CD4-positive, alpha-beta memory T cell (primary cell): Measurements from ENCODE around the gene C11orf54. TPM values are rescaled to one million over a fixed set of nuclear protein-coding genes. Genes with fewer than 3 reads are reported as not detected.
"Not testable (repeated sequence)": the region's sequence is repeated elsewhere in the genome, so short reads cannot be mapped to it uniquely, and the experiment has no call there.

Source experiments
- CTCF ChIA-PET: fragments of 350-600 bp; sonication (Branson Sonifier 250); formaldehyde crosslinking; loops from one replicate; lab custom pipeline; 2021; ENCODE audit warnings: inconsistent platforms; ENCODE audit not compliant: partially characterized antibody; lab: Charles Lee
- POLR2A ChIA-PET: fragments of 350-600 bp; sonication (Branson Sonifier 250); formaldehyde crosslinking; loops from one replicate; lab custom pipeline; 2021; ENCODE audit not compliant: partially characterized antibody; lab: Charles Lee
- DNase-seq, 5 donors: peaks; one replicate each; pipeline versions ENCODE4 v3.0.0 to v3.0.0-alpha.2; 2020 to 2022; ENCODE audit warnings: mixed read lengths in 1 of 5
- H3K27ac ChIP-seq: one replicate; pipeline ENCODE4 v1.7.0; 2013; ENCODE audit warnings: low read depth, low read length
- H3K27me3 ChIP-seq: 2 replicates; pipeline ENCODE4 v1.7.0; 2013; ENCODE audit warnings: mild to moderate bottlenecking, low read length, moderate library complexity; ENCODE audit not compliant: insufficient read depth
- H3K36me3 ChIP-seq: 2 replicates; pipeline ENCODE4 v1.7.0; 2013; ENCODE audit warnings: mild to moderate bottlenecking, low read length, moderate library complexity; ENCODE audit not compliant: insufficient read depth
- H3K4me1 ChIP-seq: 2 replicates; pipeline ENCODE4 v1.7.0; 2013; ENCODE audit warnings: mild to moderate bottlenecking, low read length, moderate library complexity; ENCODE audit not compliant: insufficient read depth
- H3K4me3 ChIP-seq, 2 donors: one replicate each; pipeline ENCODE4 v1.7.0; 2013; ENCODE audit warnings: low read length in 2 of 2, mild to moderate bottlenecking in 1 of 2
- H3K9me3 ChIP-seq, 2 donors: one replicate each; pipeline ENCODE4 v1.7.0; 2013; ENCODE audit warnings: low read length in 2 of 2, control low read depth in 1 of 2; ENCODE audit not compliant: control insufficient read depth in 1 of 2
- H3K27ac Mint-ChIP-seq, 7 donors: one replicate each; pipeline ENCODE4 v1.8.0; 2020 to 2021; ENCODE audit warnings: mixed read lengths in 7 of 7, mild to moderate bottlenecking in 6 of 7, inconsistent platforms in 3 of 7, moderate library complexity in 3 of 7
- H3K27me3 Mint-ChIP-seq, 2 donors: one replicate each; pipeline ENCODE4 v1.8.0; 2020 to 2021; ENCODE audit warnings: mixed read lengths in 2 of 2
- H3K36me3 Mint-ChIP-seq, 2 donors: one replicate each; pipeline ENCODE4 v1.8.0; 2020 to 2021; ENCODE audit warnings: mixed read lengths in 2 of 2, inconsistent platforms in 1 of 2, mild to moderate bottlenecking in 1 of 2
- H3K4me1 Mint-ChIP-seq, 4 donors: one replicate each; pipeline ENCODE4 v1.8.0; 2020 to 2021; ENCODE audit warnings: mixed read lengths in 4 of 4, mild to moderate bottlenecking in 1 of 4
- H3K4me3 Mint-ChIP-seq, 8 donors: one replicate each; pipeline ENCODE4 v1.8.0; 2020 to 2021; ENCODE audit warnings: mixed read lengths in 8 of 8, mild to moderate bottlenecking in 7 of 8, moderate library complexity in 6 of 8, inconsistent platforms in 3 of 8
- H3K9me3 Mint-ChIP-seq, 8 donors: one replicate each; pipeline ENCODE4 v1.8.0; 2020 to 2021; ENCODE audit warnings: mixed read lengths in 8 of 8, mild to moderate bottlenecking in 5 of 8, inconsistent platforms in 3 of 8, moderate library complexity in 1 of 8
- intact Hi-C: fragments of 100-400 bp; cut with micrococcal nuclease; formaldehyde crosslinking; loops from one replicate; pipeline ENCODE4 v1.15.1; 2023
- polyA plus RNA-seq, 2 donors: library from polyadenylated mRNA; unstranded; fragments of 300-500 nt; fragmentation: Illumina TruSeq; gene quantifications; one replicate each; pipeline ENCODE4 v1.2.3, GENCODE V29; 2021
- total RNA-seq, 2 experiments: library from RNA; stranded (reverse); gene quantifications; one replicate each; pipeline ENCODE4 v1.2.3, GENCODE V29; 2021

Gene C11orf54
- total and polyA plus RNA-seq, 4 experiments from 2014 or later: 13.0 to 36.4 (median 24.3) TPM

- Histone ChIP-seq H3K4me3 (no peak overlapping the region), H3K27me3 (no peaks in the 10 kb centered on the region), H3K36me3 (no peaks in the 10 kb centered on the region), H3K9me3 (no peaks in the 10 kb centered on the region), H3K4me1 (no peaks in the 10 kb centered on the region), H3K27ac (no peak overlapping the region)
- intact Hi-C loops: no loop called here
- POLR2A ChIA-PET: no interaction called here
- Mint-ChIP-seq H3K4me1 (peaks cover 0 to 1% (median 0%) of the 10 kb centered on the region in 4 donors), H3K9me3 (peaks cover 0 to 5% (median 0%) of the 10 kb centered on the region in 8 donors), H3K4me3 (no peak overlapping the region), H3K36me3 (peaks cover 0 to 6% of the 10 kb centered on the region in 2 donors), H3K27me3 (no peaks in the 10 kb centered on the region), H3K27ac (no peak overlapping the region)
- CTCF ChIA-PET: interaction anchor here (2.4 kb wide), 1 partner anchor 10 kb away, joined by 7 read pairs; no protein-coding TSS in a partner anchor
- no peak for DNase-seq
Observed at GRCh38 chr11:93773045-93773477, 31.6 kb downstream of the C11orf54 start.

GRCh38 chr11:93773601-93774200 is 32.2 kb downstream of the C11orf54 start:
- H3K4me1 Mint-ChIP-seq: peaks cover 0 to 1% (median 0%) of the 10 kb centered on the region in 4 donors
- no peaks in the 10 kb centered on the region for H3K4me1 ChIP-seq
- peaks cover 0 to 6% of the 10 kb centered on the region in 2 donors for H3K36me3 Mint-ChIP-seq
- no peak overlapping the region for H3K4me3 Mint-ChIP-seq
- peaks cover 0 to 3% (median 0%) of the 10 kb centered on the region in 8 donors for H3K9me3 Mint-ChIP-seq
- DNase-seq: no peak
- no peaks in the 10 kb centered on the region for H3K36me3 ChIP-seq
- H3K27ac ChIP-seq: no peak overlapping the region
- ChIA-PET POLR2A (no interaction called here), CTCF (no interaction called here)
- H3K27me3 Mint-ChIP-seq: no peaks in the 10 kb centered on the region
- intact Hi-C loops: no loop called here
- H3K27me3 ChIP-seq: no peaks in the 10 kb centered on the region
- no peaks in the 10 kb centered on the region for H3K9me3 ChIP-seq
- no peak overlapping the region for H3K27ac Mint-ChIP-seq
- no peak overlapping the region for H3K4me3 ChIP-seq

GRCh38 chr11:93774560-93774959 is 33.1 kb downstream of the C11orf54 start:
- H3K27ac ChIP-seq, H3K27me3 Mint-ChIP-seq, CTCF ChIA-PET, H3K9me3 Mint-ChIP-seq, H3K4me3 ChIP-seq, POLR2A ChIA-PET, H3K27me3 ChIP-seq, intact Hi-C loops, H3K36me3 ChIP-seq, DNase-seq, H3K9me3 ChIP-seq, H3K4me1 Mint-ChIP-seq, H3K36me3 Mint-ChIP-seq, H3K4me3 Mint-ChIP-seq, H3K4me1 ChIP-seq, H3K27ac Mint-ChIP-seq: not testable (repeated sequence)

- POLR2A ChIA-PET: no interaction called here
- Histone ChIP-seq H3K4me1 (no peaks in the 10 kb centered on the region), H3K27ac (no peak overlapping the region), H3K4me3 (no peak overlapping the region), H3K36me3 (no peaks in the 10 kb centered on the region), H3K27me3 (no peaks in the 10 kb centered on the region), H3K9me3 (no peaks in the 10 kb centered on the region)
- CTCF ChIA-PET: no interaction called here
- intact Hi-C loops: no loop called here
- no peaks in the 10 kb centered on the region for H3K27me3 Mint-ChIP-seq
- H3K36me3 Mint-ChIP-seq: peaks cover 0 to 6% of the 10 kb centered on the region in 2 donors
- no peak overlapping the region for H3K27ac Mint-ChIP-seq
- no peak for DNase-seq
- H3K9me3 Mint-ChIP-seq: peaks cover 0 to 2% (median 0%) of the 10 kb centered on the region in 8 donors
- no peak overlapping the region for H3K4me3 Mint-ChIP-seq
- H3K4me1 Mint-ChIP-seq: peaks cover 0 to 1% (median 0%) of the 10 kb centered on the region in 4 donors
Observed at GRCh38 chr11:93775289-93775688, 33.8 kb downstream of the C11orf54 start.

- Mint-ChIP-seq H3K9me3 (peaks cover 0 to 2% (median 0%) of the 10 kb centered on the region in 8 donors), H3K4me3 (peak overlapping the region; percentile 93 to 100 (median 98)), H3K27ac (peak overlapping the region in 6 of 7 donors; percentile 68 to 99 (median 98)), H3K36me3 (peaks cover 13 to 19% of the 10 kb centered on the region in 2 donors), H3K27me3 (no peaks in the 10 kb centered on the region), H3K4me1 (peaks cover 25 to 43% (median 34%) of the 10 kb centered on the region in 4 donors)
- ChIA-PET POLR2A (interaction anchor here (0.8 to 5.5 kb wide), 7 partner anchors 22 to 1284 kb away, joined by 4 to 180 read pairs (median 5); partner anchors contain the start of genes C11orf54, CEP295, FUT4 and PANX1), CTCF (interaction anchor here (1.0 to 3.9 kb wide), 4 partner anchors 11 to 71 kb away, joined by 3 to 60 read pairs (median 6); partner anchors contain the start of genes C11orf54 and TAF1D)
- no peaks in the 10 kb centered on the region for H3K9me3 ChIP-seq
- no peaks in the 10 kb centered on the region for H3K36me3 ChIP-seq
- H3K27me3 ChIP-seq: no peaks in the 10 kb centered on the region
- H3K4me1 ChIP-seq: peaks cover 37% of the 10 kb centered on the region
- peak overlapping the region; percentile 84 for H3K27ac ChIP-seq
- no peak for DNase-seq
- H3K4me3 ChIP-seq: peak overlapping the region; percentile 93 to 94
- intact Hi-C loops: loop anchor here (10.0 kb wide), 1 partner anchor 549 kb away; no protein-coding TSS in a partner anchor
Observed at GRCh38 chr11:93783362-93783761, 41.9 kb downstream of the C11orf54 start.

- Mint-ChIP-seq H3K9me3 (peaks cover 0 to under 1% (median 0%) of the 10 kb centered on the region in 8 donors), H3K36me3 (peaks cover 15 to 21% of the 10 kb centered on the region in 2 donors), H3K4me1 (peaks cover 27 to 43% (median 35%) of the 10 kb centered on the region in 4 donors), H3K27ac (peak overlapping the region; percentile 68 to 99 (median 97)), H3K4me3 (peak overlapping the region; percentile 93 to 100 (median 98)), H3K27me3 (no peaks in the 10 kb centered on the region)
- ChIA-PET CTCF (interaction anchor here (0.7 to 3.9 kb wide), 10 partner anchors 12 to 131 kb away, joined by 3 to 60 read pairs (median 4); partner anchors contain the start of genes C11orf54, CEP295 and TAF1D), POLR2A (interaction anchor here (0.8 to 5.5 kb wide), 14 partner anchors 11 to 1284 kb away, joined by 3 to 180 read pairs (median 4); partner anchors contain the start of genes C11orf54, CEP295, FUT4 and PANX1)
- DNase-seq: peak in 1 of 5 donors; percentile 1
- no peaks in the 10 kb centered on the region for H3K27me3 ChIP-seq
- intact Hi-C loops: loop anchor here (1.0 to 10.0 kb wide), 5 partner anchors 42 to 710 kb away; partner anchors contain the start of genes ANKRD49, C11orf54, CEP295 and MRE11
- H3K9me3 ChIP-seq: no peaks in the 10 kb centered on the region
- peaks cover 37% of the 10 kb centered on the region for H3K4me1 ChIP-seq
- H3K36me3 ChIP-seq: no peaks in the 10 kb centered on the region
- H3K4me3 ChIP-seq: peak overlapping the region; percentile 93 to 94
- peak overlapping the region; percentile 84 for H3K27ac ChIP-seq
Observed at GRCh38 chr11:93783765-93784144, 42.3 kb downstream of the C11orf54 start.
